Epidermal melanocyte (primary cell): ENCODE measurements around the gene SAV1.
"Not testable (repeated sequence)": the region's sequence is repeated elsewhere in the genome, so short reads cannot be mapped to it uniquely, and the experiment has no call there.

Experiments used
- DNase-seq: peaks from one replicate; pipeline ENCODE4 v3.0.0; 2011; ENCODE audit warnings: low spot score; ENCODE audit not compliant: insufficient read length

The SAV1 gene

GRCh38 chr14:50667996-50668825, at the start of gene SAV1:
TSS of gene SAV1 (minus strand) at chr14:50668306. CDS start at chr14:50667967, 339 bp downstream.
- no peak for DNase-seq

- DNase-seq, result no peak
Measured at GRCh38 chr14:50717811-50718210, 49.7 kb upstream of the SAV1 start.

GRCh38 chr14:50714450-50715073, 46.5 kb upstream of the SAV1 start:
- peak; percentile 52 for DNase-seq

- DNase-seq, result no peak
Measured at GRCh38 chr14:50711043-50711442, 42.9 kb upstream of the SAV1 start.

DNA sequence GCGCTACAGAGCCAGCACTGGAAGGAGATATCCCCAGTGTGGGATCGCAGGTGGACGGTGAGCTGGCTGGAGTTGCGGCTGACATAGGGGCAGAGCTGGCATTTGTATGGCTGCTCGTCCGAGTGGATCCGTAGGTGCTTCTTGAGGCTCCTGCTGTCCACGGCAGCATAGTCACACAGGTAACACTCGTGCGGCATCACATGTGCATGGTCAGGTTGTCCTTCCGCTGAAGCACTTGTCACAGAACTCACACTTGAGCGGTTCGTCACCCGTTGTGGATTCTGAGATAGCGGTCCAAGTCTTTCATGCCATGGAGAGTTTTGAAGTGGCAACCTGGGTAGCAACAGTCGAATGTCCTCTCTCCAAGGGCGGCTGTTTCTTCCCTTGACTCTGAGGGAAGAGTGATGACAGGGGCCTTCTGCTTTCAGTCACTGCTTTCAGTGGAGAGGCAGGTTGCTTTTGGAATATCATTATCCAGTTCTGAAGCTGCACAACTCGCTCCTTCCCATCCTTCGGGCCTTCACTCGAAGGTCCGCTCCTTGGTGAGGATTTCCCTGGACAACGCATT, 37.0 kb upstream of the SAV1 start:
- DNase-seq, result no peak

DNA sequence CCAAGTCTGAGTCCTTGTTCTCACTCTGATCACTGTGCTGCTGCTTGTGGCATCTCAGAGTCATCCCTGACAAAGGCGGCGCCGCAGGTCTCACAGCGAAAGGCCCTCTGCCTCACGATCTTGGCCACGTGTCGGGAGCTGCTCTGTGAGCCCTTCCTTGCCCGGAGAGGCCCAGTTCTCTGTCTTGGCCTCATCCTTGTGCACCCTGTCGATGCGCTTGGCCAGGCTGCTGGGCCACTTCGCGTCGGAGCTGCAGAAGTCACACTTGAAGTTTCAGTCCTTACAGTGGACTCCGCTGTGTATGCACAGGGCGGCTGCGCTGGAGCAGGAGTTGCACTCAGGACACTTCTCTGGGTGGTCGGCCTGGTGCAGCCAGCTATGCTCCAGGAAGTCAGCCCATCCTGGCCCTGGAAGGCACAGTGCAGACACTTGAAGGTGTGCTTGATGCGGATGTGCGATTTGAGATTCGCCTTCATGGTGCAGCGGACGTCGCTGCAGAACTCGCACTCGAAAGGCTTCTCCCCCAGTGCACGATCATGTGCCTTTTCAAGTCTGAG, 36.4 kb upstream of the SAV1 start:
- no peak for DNase-seq

GRCh38 chr14:50697659-50698290, 29.7 kb upstream of the SAV1 start:
- DNase-seq, result no peak

GRCh38 chr14:50694260-50694659, 26.2 kb upstream of the SAV1 start:
- DNase-seq, result not testable (repeated sequence)

GRCh38 chr14:50688875-50689274, 20.8 kb upstream of the SAV1 start:
- no peak for DNase-seq

DNA sequence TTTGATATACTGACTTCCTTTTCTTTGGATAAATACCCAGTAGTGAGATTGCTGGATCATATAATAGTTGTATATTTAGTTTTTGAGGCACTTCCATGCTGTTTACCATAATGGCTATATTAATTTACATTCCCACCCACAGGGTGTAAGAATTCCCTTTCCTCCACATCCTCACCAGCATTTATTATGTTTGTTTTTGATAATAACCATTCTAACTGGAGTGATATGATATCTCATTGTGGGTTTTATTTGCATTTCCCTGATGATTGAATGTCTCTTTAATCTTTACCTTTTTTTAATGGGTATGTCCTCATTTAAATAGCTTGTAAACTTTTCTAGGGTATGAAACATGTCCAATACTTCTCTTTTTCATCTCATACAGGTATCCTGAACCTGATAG, 11.6 kb upstream of the SAV1 start:
- DNase-seq, result no peak

- DNase-seq, result no peak
Measured at GRCh38 chr14:50678163-50678562, 10.1 kb upstream of the SAV1 start.

GRCh38 chr14:50677527-50678063, 9.5 kb upstream of the SAV1 start:
- DNase-seq, result peak; percentile 32

- no peak for DNase-seq
Measured at GRCh38 chr14:50676814-50677516, 8.9 kb upstream of the SAV1 start.

GRCh38 chr14:50675597-50675996, 7.5 kb upstream of the SAV1 start:
- no peak for DNase-seq

- no peak for DNase-seq
Measured at GRCh38 chr14:50670866-50671256, 2.8 kb upstream of the SAV1 start.

DNA sequence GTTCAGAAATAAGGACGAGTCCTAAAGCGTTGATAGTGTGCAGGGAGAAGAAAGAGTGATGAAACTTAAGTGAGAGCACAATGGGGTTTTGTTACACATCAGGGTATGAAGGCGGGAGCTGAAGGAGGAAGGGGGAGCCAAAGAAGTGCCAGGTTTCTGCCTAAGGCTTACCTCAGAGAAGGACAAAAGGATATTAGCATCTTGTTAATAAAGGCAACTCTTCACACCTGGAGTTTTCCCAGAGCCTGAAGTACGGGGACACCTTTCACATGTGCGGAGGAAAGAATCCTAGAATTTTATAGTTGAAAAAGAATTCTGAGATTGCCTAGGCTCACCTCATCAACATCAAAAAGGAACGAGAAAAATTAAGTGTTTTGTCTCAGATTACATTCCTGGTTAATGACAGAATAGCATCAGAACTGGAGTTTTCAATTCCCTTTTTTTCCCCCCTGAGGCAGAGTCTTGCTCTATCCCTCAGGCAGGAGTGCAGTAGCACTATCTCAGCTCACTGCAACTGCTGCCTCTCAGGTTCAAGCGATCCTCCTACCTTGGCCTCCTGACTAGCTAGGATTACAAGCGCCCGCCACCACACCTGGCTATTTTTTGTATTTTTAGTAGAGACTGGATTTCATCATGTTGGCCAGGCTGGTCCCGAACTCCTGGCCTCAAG, 2.2 kb upstream of the SAV1 start:
- DNase-seq, result no peak

- DNase-seq, result no peak
Measured at GRCh38 chr14:50669441-50669986, 1.4 kb upstream of the SAV1 start.

DNA sequence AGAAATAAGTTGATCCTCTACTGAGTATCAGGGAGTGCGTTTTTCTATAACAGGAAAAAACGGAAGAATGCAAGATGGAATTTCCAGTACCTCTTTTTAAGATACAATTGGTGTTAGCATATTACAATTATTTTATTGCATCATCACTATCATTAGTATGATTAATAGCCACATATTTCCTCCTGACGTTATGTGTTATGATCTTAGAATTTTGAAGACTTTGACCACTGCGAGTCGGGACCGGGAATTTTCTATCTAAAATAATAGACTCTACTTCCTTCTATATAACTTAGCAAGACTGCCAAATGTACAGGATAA, 679 bp upstream of the SAV1 start:
- DNase-seq, result no peak

DNA sequence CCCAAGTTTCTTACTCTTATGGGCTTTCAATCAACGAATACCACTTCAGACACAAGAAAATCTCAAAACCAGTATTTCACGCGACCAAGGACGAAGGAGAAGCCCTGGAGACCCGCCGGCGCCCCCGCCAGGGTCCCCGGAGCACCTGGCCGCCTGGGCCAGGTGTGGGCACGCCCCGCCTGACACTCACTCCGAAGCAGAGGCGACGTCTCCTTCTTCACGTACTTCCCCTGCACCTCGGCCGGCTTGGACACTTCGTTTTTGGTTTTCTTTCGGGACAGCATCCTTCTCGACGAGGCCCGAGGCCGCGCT, 466 bp downstream of the SAV1 start:
- DNase-seq, result no peak
